ENCODE data around the gene PTPRH.

GRCh38 chr19:55213547-55213946 is 4.2 kb upstream of the PTPRH start:
- TF ChIP-seq, protein P1, sequence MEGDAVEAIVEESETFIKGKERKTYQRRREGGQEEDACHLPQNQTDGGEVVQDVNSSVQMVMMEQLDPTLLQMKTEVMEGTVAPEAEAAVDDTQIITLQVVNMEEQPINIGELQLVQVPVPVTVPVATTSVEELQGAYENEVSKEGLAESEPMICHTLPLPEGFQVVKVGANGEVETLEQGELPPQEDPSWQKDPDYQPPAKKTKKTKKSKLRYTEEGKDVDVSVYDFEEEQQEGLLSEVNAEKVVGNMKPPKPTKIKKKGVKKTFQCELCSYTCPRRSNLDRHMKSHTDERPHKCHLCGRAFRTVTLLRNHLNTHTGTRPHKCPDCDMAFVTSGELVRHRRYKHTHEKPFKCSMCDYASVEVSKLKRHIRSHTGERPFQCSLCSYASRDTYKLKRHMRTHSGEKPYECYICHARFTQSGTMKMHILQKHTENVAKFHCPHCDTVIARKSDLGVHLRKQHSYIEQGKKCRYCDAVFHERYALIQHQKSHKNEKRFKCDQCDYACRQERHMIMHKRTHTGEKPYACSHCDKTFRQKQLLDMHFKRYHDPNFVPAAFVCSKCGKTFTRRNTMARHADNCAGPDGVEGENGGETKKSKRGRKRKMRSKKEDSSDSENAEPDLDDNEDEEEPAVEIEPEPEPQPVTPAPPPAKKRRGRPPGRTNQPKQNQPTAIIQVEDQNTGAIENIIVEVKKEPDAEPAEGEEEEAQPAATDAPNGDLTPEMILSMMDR (IDR thresholded peaks at IDR 0.05), result no peak
- no peak for TF ChIP-seq POLR2A (IDR thresholded peaks at IDR 0.05)

Data from lower leg skin (tissue), 3 donors.